ENCODE results near the gene FHIT. TPM values are rescaled to one million over a fixed set of nuclear protein-coding genes. Genes with fewer than 3 reads are reported as not detected.

The FHIT gene
- total and polyA plus RNA-seq, 2 donors from 2014 or later: 20.2 to 61.2 TPM

GRCh38 chr3:61043156-61043555 is 208.1 kb downstream of the FHIT start:
- Histone ChIP-seq H3K4me3 (ENCODE audit: low read length in 3 of 3) (no peak overlapping the region), H3K9me3 (ENCODE audit: control insufficient read depth in 2 of 3, insufficient read depth in 1 of 3, low read length in 3 of 3) (peaks cover 0 to 5% (median 0%) of the 10 kb centered on the region in 3 donors), H3K27ac (ENCODE audit: low read depth in 2 of 2, low read length in 2 of 2) (no peak overlapping the region), H3K27me3 (ENCODE audit: control insufficient read depth, insufficient read depth, low read length) (no peaks in the 10 kb centered on the region), H3K9ac (ENCODE audit: low read length in 3 of 3) (no peak overlapping the region), H3K4me1 (ENCODE audit: control insufficient read depth in 2 of 3, insufficient read depth in 2 of 3, low read depth in 1 of 3, low read length in 3 of 3) (no peaks in the 10 kb centered on the region), H3K36me3 (ENCODE audit: control insufficient read depth in 2 of 3, insufficient read depth in 3 of 3, low read length in 3 of 3) (no peaks in the 10 kb centered on the region)
- FAIRE-seq (no peak), DNase-seq (peak in 1 of 5 donors; percentile 43)
- TF ChIP-seq CTCF (IDR thresholded peaks at IDR 0.05; ENCODE audit: borderline replicate concordance, extremely low read depth, insufficient read depth): no peak
- intact Hi-C loops (cut with DNase I): no loop called here

DNA sequence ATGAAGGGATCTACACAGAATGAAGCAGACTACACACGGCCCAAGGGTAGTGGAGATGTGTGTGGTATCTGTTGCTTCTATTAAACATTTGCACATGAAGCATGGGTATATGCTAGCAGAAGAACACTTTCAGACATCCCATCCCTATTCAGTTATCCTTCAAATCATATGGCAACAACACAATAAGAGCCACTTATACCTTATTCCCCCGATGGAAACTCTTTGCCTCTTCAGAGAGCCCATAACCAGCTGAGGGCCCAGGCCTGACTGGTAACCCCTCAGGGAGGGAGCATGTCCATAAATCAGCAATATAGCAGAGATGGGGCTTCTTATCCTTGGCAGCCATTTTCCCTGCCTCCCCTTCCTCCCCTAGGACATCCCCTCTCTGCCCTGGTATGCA is 210.6 kb downstream of the FHIT start:
- Histone ChIP-seq H3K36me3 (ENCODE audit: control insufficient read depth in 2 of 3, insufficient read depth in 3 of 3, low read length in 3 of 3) (no peaks in the 10 kb centered on the region), H3K9me3 (ENCODE audit: control insufficient read depth in 2 of 3, insufficient read depth in 1 of 3, low read length in 3 of 3) (peaks cover 0 to 5% (median 0%) of the 10 kb centered on the region in 3 donors), H3K27ac (ENCODE audit: low read depth in 2 of 2, low read length in 2 of 2) (no peak overlapping the region), H3K27me3 (ENCODE audit: control insufficient read depth, insufficient read depth, low read length) (no peaks in the 10 kb centered on the region), H3K4me3 (ENCODE audit: low read length in 3 of 3) (no peak overlapping the region), H3K4me1 (ENCODE audit: control insufficient read depth in 2 of 3, insufficient read depth in 2 of 3, low read depth in 1 of 3, low read length in 3 of 3) (no peaks in the 10 kb centered on the region), H3K9ac (ENCODE audit: low read length in 3 of 3) (no peak overlapping the region)
- FAIRE-seq (no peak), DNase-seq (no peak)
- intact Hi-C loops (cut with DNase I): no loop called here
- TF ChIP-seq CTCF (IDR thresholded peaks at IDR 0.05; ENCODE audit: borderline replicate concordance, extremely low read depth, insufficient read depth): no peak

GRCh38 chr3:61035573-61035972 is 215.7 kb downstream of the FHIT start:
- Histone ChIP-seq H3K9me3 (ENCODE audit: control insufficient read depth in 2 of 3, insufficient read depth in 1 of 3, low read length in 3 of 3) (no peaks in the 10 kb centered on the region), H3K4me1 (ENCODE audit: control insufficient read depth in 2 of 3, insufficient read depth in 2 of 3, low read depth in 1 of 3, low read length in 3 of 3) (no peaks in the 10 kb centered on the region), H3K27me3 (ENCODE audit: control insufficient read depth, insufficient read depth, low read length) (no peaks in the 10 kb centered on the region), H3K4me3 (ENCODE audit: low read length in 3 of 3) (no peak overlapping the region), H3K36me3 (ENCODE audit: control insufficient read depth in 2 of 3, insufficient read depth in 3 of 3, low read length in 3 of 3) (no peaks in the 10 kb centered on the region), H3K27ac (ENCODE audit: low read depth in 2 of 2, low read length in 2 of 2) (no peak overlapping the region), H3K9ac (ENCODE audit: low read length in 3 of 3) (no peak overlapping the region)
- intact Hi-C loops (cut with DNase I): no loop called here
- DNase-seq: no peak
- no peak for FAIRE-seq
- TF ChIP-seq CTCF (IDR thresholded peaks at IDR 0.05; ENCODE audit: borderline replicate concordance, extremely low read depth, insufficient read depth): no peak

- FAIRE-seq (no peak), DNase-seq (no peak)
- Histone ChIP-seq H3K27ac (ENCODE audit: low read depth in 2 of 2, low read length in 2 of 2) (no peak overlapping the region), H3K27me3 (ENCODE audit: control insufficient read depth, insufficient read depth, low read length) (no peaks in the 10 kb centered on the region), H3K9me3 (ENCODE audit: control insufficient read depth in 2 of 3, insufficient read depth in 1 of 3, low read length in 3 of 3) (no peaks in the 10 kb centered on the region), H3K4me3 (ENCODE audit: low read length in 3 of 3) (no peak overlapping the region), H3K4me1 (ENCODE audit: control insufficient read depth in 2 of 3, insufficient read depth in 2 of 3, low read depth in 1 of 3, low read length in 3 of 3) (no peaks in the 10 kb centered on the region), H3K36me3 (ENCODE audit: control insufficient read depth in 2 of 3, insufficient read depth in 3 of 3, low read length in 3 of 3) (no peaks in the 10 kb centered on the region), H3K9ac (ENCODE audit: low read length in 3 of 3) (no peak overlapping the region)
- no peak for TF ChIP-seq CTCF (IDR thresholded peaks at IDR 0.05; ENCODE audit: borderline replicate concordance, extremely low read depth, insufficient read depth)
- intact Hi-C loops (cut with DNase I): no loop called here
Observed at GRCh38 chr3:61032991-61033390, 218.3 kb downstream of the FHIT start.

All from kidney (tissue), 14 donors.